H9 (cell line): ENCODE results near the gene CDH15. TPM values are rescaled to one million over a fixed set of nuclear protein-coding genes. Genes with fewer than 3 reads are reported as not detected.

Source experiments
- DNase-seq: peaks from one replicate; pipeline ENCODE4 v3.0.0-alpha.2; 2017
- H2AFZ ChIP-seq: one replicate; pipeline ENCODE4 v1.6.1; 2013; ENCODE audit warnings: mild to moderate bottlenecking, low read length, control low read depth, moderate library complexity
- H2AK5ac ChIP-seq: 2 replicates; pipeline ENCODE4 v1.6.1; 2013; ENCODE audit warnings: low read length, control low read depth, mixed read lengths; ENCODE audit not compliant: insufficient read length
- H2BK120ac ChIP-seq: one replicate; pipeline ENCODE4 v1.6.1; 2013; ENCODE audit warnings: low read depth, mild to moderate bottlenecking, low read length, control low read depth, inconsistent platforms; ENCODE audit not compliant: poor library complexity, severe bottlenecking
- H2BK12ac ChIP-seq: 2 replicates; pipeline ENCODE4 v1.6.1; 2013; ENCODE audit warnings: low read length, control low read depth, mixed read lengths, low read depth; ENCODE audit not compliant: insufficient read length
- H2BK15ac ChIP-seq: 2 replicates; pipeline ENCODE4 v1.6.1; 2013; ENCODE audit warnings: low read depth, low read length, control low read depth
- H2BK20ac ChIP-seq: one replicate; pipeline ENCODE4 v1.6.1; 2013; ENCODE audit warnings: low read depth, mild to moderate bottlenecking, low read length, control low read depth, inconsistent platforms; ENCODE audit not compliant: poor library complexity, severe bottlenecking
- H2BK5ac ChIP-seq: 2 replicates; pipeline ENCODE4 v1.6.1; 2013; ENCODE audit warnings: low read length, control low read depth, mixed read lengths; ENCODE audit not compliant: insufficient read length
- H3K14ac ChIP-seq: 2 replicates; pipeline ENCODE4 v1.6.1; 2013; ENCODE audit warnings: low read length, control low read depth; ENCODE audit not compliant: insufficient read depth
- H3K18ac ChIP-seq: 2 replicates; pipeline ENCODE4 v1.6.1; 2013; ENCODE audit warnings: low read depth, mild to moderate bottlenecking, mixed read lengths, low read length, control low read depth; ENCODE audit not compliant: insufficient read length
- H3K23ac ChIP-seq: 2 replicates; pipeline ENCODE4 v1.6.1; 2013; ENCODE audit warnings: low read length, control low read depth, mixed read lengths, low read depth; ENCODE audit not compliant: insufficient read length
- H3K23me2 ChIP-seq: 2 replicates; pipeline ENCODE4 v1.6.1; 2013; ENCODE audit warnings: low read depth, mild to moderate bottlenecking, mixed read lengths, low read length, control low read depth; ENCODE audit not compliant: insufficient read length, poor library complexity, severe bottlenecking
- H3K27ac ChIP-seq: 2 replicates; pipeline ENCODE4 v1.5.1; 2013; ENCODE audit warnings: low read length, control low read depth, mixed read lengths, low read depth; ENCODE audit not compliant: insufficient read length
- H3K27me3 ChIP-seq: 2 replicates; pipeline ENCODE4 v1.6.1; 2013; ENCODE audit warnings: low read length, control low read depth, inconsistent platforms; ENCODE audit not compliant: insufficient read depth
- H3K4ac ChIP-seq: 2 replicates; pipeline ENCODE4 v1.6.1; 2013; ENCODE audit warnings: low read depth, mild to moderate bottlenecking, control low read depth, inconsistent platforms, low read length, moderate library complexity
- H3K4me1 ChIP-seq: 2 replicates; pipeline ENCODE4 v1.6.1; 2013; ENCODE audit warnings: low read length, control low read depth, inconsistent platforms; ENCODE audit not compliant: insufficient read depth
- H3K4me2 ChIP-seq: 2 replicates; pipeline ENCODE4 v1.6.1; 2013; ENCODE audit warnings: low read length, control low read depth, mixed read lengths; ENCODE audit not compliant: insufficient read length, insufficient read depth
- H3K56ac ChIP-seq: 2 replicates; pipeline ENCODE4 v1.6.1; 2013; ENCODE audit warnings: low read depth, mild to moderate bottlenecking, mixed read lengths, low read length, control low read depth; ENCODE audit not compliant: insufficient read length
- H3K79me1 ChIP-seq: 2 replicates; pipeline ENCODE4 v1.6.1; 2013; ENCODE audit warnings: low read depth, mild to moderate bottlenecking, moderate library complexity, low read length, control low read depth, inconsistent platforms; ENCODE audit not compliant: insufficient read depth, poor library complexity, severe bottlenecking
- H3K79me2 ChIP-seq: 2 replicates; pipeline ENCODE4 v1.6.1; 2013; ENCODE audit warnings: low read length, control low read depth, inconsistent platforms; ENCODE audit not compliant: insufficient read depth
- H3K9ac ChIP-seq: 2 replicates; pipeline ENCODE4 v1.6.1; 2013; ENCODE audit warnings: low read length, control low read depth, mixed read lengths; ENCODE audit not compliant: insufficient read length; ENCODE audit errors: extremely low read depth
- H3K9me3 ChIP-seq: one replicate; pipeline ENCODE4 v1.6.1; 2013; ENCODE audit warnings: low read depth, low read length, inconsistent platforms; ENCODE audit not compliant: control insufficient read depth
- H3T11ph ChIP-seq: one replicate; pipeline ENCODE4 v1.6.1; 2013; ENCODE audit warnings: mild to moderate bottlenecking, low read length, control low read depth, inconsistent platforms
- H4K20me1 ChIP-seq: one replicate; pipeline ENCODE4 v1.6.1; 2013; ENCODE audit not compliant: control insufficient read depth, insufficient read length, insufficient read depth
- H4K5ac ChIP-seq: 2 replicates; pipeline ENCODE4 v1.6.1; 2013; ENCODE audit warnings: low read depth, mild to moderate bottlenecking, mixed read lengths, low read length, control low read depth; ENCODE audit not compliant: insufficient read length
- H4K8ac ChIP-seq: replicated peaks from 2 replicates; pipeline ENCODE4 v1.6.1; 2013; ENCODE audit warnings: low read length, control low read depth, mixed read lengths, low read depth; ENCODE audit not compliant: insufficient read length
- H4K91ac ChIP-seq: 2 replicates; pipeline ENCODE4 v1.6.1; 2013; ENCODE audit warnings: low read depth, mild to moderate bottlenecking, moderate library complexity, mixed read lengths, low read length, control low read depth; ENCODE audit not compliant: insufficient read length
- H3K27ac Mint-ChIP-seq, 3 experiments: 2 replicates in 2 of 3; 3 replicates in 1 of 3; pipeline ENCODE4 v1.8.0; 2020 to 2021; ENCODE audit warnings: mixed read lengths in 3 of 3, mild to moderate bottlenecking in 1 of 3, moderate library complexity in 1 of 3
- H3K27me3 Mint-ChIP-seq: 2 replicates; pipeline ENCODE4 v1.8.0; 2021; ENCODE audit warnings: low read depth, mild to moderate bottlenecking, moderate library complexity, mixed read lengths
- H3K36me3 Mint-ChIP-seq, 3 experiments: 2 replicates in 2 of 3; 3 replicates in 1 of 3; pipeline ENCODE4 v1.8.0; 2020 to 2021; ENCODE audit warnings: low read depth in 3 of 3, mixed read lengths in 3 of 3; ENCODE audit not compliant: insufficient read depth in 1 of 3
- H3K4me1 Mint-ChIP-seq, 2 experiments: 2 replicates each; pipeline ENCODE4 v1.8.0; 2020; ENCODE audit warnings: mixed read lengths in 2 of 2
- H3K4me3 Mint-ChIP-seq, 2 experiments: 2 replicates in 1 of 2; 3 replicates in 1 of 2; pipeline ENCODE4 v1.8.0; 2020 to 2021; ENCODE audit warnings: mild to moderate bottlenecking in 2 of 2, mixed read lengths in 2 of 2, moderate library complexity in 1 of 2
- H3K9me3 Mint-ChIP-seq, 2 experiments: 2 replicates in 1 of 2; 3 replicates in 1 of 2; pipeline ENCODE4 v1.8.0; 2020; ENCODE audit warnings: mild to moderate bottlenecking in 2 of 2, mixed read lengths in 2 of 2, moderate library complexity in 1 of 2
- WGBS: extraction: QIAGEN DNeasy Blood & Tissue Kit; methylation state at CpG from one replicate; pipeline ENCODE4 v1.1.7; 2013; ENCODE audit warnings: missing lambda C conversion rate, low lambda C conversion rate, mixed read lengths; ENCODE audit not compliant: insufficient read length; ENCODE audit errors: extremely low coverage; 5-methylcytosine and 5-hydroxymethylcytosine counted together
- total RNA-seq: library from RNA; stranded (reverse); gene quantifications from 2 replicates; pipeline ENCODE4 v1.2.1, GENCODE V29; 2021
- TF ChIP-seq, protein P1 (sequence below): fragments of 200-600 bp; sonication (generic); conservative IDR thresholded peaks from 3 replicates; pipeline ENCODE4 v1.8.0; 2021; ENCODE audit warnings: antibody characterized with exemption, mild to moderate bottlenecking

CDH15 gene
- total RNA-seq, 1 experiment from 2014 or later: 0.28 TPM

GRCh38 chr16:89244754-89245153 lies 73.2 kb downstream of the CDH15 start:
- Histone ChIP-seq H3K79me1 (no peaks in the 10 kb centered on the region), H3K79me2 (no peaks in the 10 kb centered on the region), H2AFZ (no peak overlapping the region), H2BK15ac (no peak overlapping the region), H3K27ac (no peak overlapping the region), H3T11ph (no peak overlapping the region), H3K9me3 (no peaks in the 10 kb centered on the region), H3K27me3 (no peaks in the 10 kb centered on the region), H3K14ac (no peak overlapping the region), H4K20me1 (no peaks in the 10 kb centered on the region), H2BK20ac (no peak overlapping the region), H2BK5ac (no peak overlapping the region), H2BK120ac (no peak overlapping the region), H3K9ac (no peak overlapping the region), H3K18ac (no peak overlapping the region), H3K23me2 (peaks cover 9% of the 10 kb centered on the region), H2BK12ac (no peak overlapping the region), H4K91ac (no peak overlapping the region), H3K4me2 (no peak overlapping the region), H4K8ac (no peak overlapping the region), H4K5ac (no peak overlapping the region), H3K56ac (no peak overlapping the region), H2AK5ac (no peak overlapping the region), H3K23ac (no peak overlapping the region), H3K4me1 (no peaks in the 10 kb centered on the region), H3K4ac (no peak overlapping the region)
- WGBS: no CpG with 5 or more reads among the region's 12 CpGs
- Mint-ChIP-seq H3K4me1 (peaks cover 3 to 6% of the 10 kb centered on the region in 2 experiments; a peak in 2 of 4 replicates), H3K4me3 (no peak overlapping the region), H3K9me3 (peaks cover 4% of the 10 kb centered on the region in 2 experiments; a peak in 4 of 5 replicates), H3K27me3 (peaks cover 16% of the 10 kb centered on the region), H3K36me3 (peaks cover 0 to 4% (median 3%) of the 10 kb centered on the region in 3 experiments; a peak in 5 of 7 replicates), H3K27ac (no peak overlapping the region)
- TF ChIP-seq, protein P1, sequence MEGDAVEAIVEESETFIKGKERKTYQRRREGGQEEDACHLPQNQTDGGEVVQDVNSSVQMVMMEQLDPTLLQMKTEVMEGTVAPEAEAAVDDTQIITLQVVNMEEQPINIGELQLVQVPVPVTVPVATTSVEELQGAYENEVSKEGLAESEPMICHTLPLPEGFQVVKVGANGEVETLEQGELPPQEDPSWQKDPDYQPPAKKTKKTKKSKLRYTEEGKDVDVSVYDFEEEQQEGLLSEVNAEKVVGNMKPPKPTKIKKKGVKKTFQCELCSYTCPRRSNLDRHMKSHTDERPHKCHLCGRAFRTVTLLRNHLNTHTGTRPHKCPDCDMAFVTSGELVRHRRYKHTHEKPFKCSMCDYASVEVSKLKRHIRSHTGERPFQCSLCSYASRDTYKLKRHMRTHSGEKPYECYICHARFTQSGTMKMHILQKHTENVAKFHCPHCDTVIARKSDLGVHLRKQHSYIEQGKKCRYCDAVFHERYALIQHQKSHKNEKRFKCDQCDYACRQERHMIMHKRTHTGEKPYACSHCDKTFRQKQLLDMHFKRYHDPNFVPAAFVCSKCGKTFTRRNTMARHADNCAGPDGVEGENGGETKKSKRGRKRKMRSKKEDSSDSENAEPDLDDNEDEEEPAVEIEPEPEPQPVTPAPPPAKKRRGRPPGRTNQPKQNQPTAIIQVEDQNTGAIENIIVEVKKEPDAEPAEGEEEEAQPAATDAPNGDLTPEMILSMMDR: no peak
- no peak for DNase-seq

Other genes starting within 250 kb of the CDH15 start
- 2.8 and 2.9 TPM in 2 replicates for gene CBFA2T3, start 194.5 kb upstream of the CDH15 start, total RNA-seq
- 22.3 and 31.3 TPM in 2 replicates for gene ACSF3, start 77.9 kb upstream of the CDH15 start, total RNA-seq
- 7.7 and 8.1 TPM in 2 replicates for gene SLC22A31, start 28.8 kb downstream of the CDH15 start, total RNA-seq
- gene ZNF778, start 46.0 kb downstream of the CDH15 start, total RNA-seq: 16.4 and 17.5 TPM in 2 replicates